Epithelial cell of proximal tubule (primary cell): Measurements from ENCODE around the gene PCCA. TPM values are rescaled to one million over a fixed set of nuclear protein-coding genes. Genes with fewer than 3 reads are reported as not detected.

Experiments used
- DNase-seq: peaks from one replicate; pipeline ENCODE4 v3.0.0-alpha.2; 2011; ENCODE audit warnings: low read depth
- H3K4me3 ChIP-seq: 2 replicates; pipeline ENCODE4 v1.5.1; 2011; ENCODE audit warnings: low read depth, mild to moderate bottlenecking, low read length
- total RNA-seq: library from RNA; depleted of rRNA; stranded (reverse); fragments of >200 nt; gene quantifications from 2 replicates; pipeline ENCODE4 v1.2.3, GENCODE V29; 2015
- TF ChIP-seq, protein P1 (sequence below): conservative IDR thresholded peaks from 2 replicates; pipeline ENCODE4 v1.5.1; 2012; ENCODE audit warnings: low read depth, mild to moderate bottlenecking, low read length

PCCA gene
- total RNA-seq, 1 donor from 2014 or later: 17.8 TPM

DNA sequence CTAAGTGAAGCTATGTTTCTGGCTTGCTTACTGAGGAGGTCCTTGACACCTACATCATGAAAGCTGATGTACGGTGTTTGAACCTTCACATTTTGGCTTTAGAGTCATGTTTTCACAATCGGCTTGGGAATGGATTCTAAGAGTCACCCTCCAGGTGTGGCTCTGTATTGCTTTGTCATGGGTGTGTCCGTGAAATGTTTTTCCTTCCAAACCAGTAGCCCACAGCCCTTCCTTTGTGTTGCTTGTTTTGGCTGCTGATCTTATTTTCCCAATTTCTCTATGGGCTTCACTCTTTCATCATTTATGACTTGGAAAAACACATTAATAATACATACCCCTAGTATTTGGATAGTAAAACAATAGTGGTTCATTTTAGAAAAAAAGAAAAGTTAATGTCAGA, 259.1 kb downstream of the PCCA start:
- DNase-seq: no peak
- TF ChIP-seq, protein P1, sequence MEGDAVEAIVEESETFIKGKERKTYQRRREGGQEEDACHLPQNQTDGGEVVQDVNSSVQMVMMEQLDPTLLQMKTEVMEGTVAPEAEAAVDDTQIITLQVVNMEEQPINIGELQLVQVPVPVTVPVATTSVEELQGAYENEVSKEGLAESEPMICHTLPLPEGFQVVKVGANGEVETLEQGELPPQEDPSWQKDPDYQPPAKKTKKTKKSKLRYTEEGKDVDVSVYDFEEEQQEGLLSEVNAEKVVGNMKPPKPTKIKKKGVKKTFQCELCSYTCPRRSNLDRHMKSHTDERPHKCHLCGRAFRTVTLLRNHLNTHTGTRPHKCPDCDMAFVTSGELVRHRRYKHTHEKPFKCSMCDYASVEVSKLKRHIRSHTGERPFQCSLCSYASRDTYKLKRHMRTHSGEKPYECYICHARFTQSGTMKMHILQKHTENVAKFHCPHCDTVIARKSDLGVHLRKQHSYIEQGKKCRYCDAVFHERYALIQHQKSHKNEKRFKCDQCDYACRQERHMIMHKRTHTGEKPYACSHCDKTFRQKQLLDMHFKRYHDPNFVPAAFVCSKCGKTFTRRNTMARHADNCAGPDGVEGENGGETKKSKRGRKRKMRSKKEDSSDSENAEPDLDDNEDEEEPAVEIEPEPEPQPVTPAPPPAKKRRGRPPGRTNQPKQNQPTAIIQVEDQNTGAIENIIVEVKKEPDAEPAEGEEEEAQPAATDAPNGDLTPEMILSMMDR: no peak
- H3K4me3 ChIP-seq: no peak overlapping the region

DNA sequence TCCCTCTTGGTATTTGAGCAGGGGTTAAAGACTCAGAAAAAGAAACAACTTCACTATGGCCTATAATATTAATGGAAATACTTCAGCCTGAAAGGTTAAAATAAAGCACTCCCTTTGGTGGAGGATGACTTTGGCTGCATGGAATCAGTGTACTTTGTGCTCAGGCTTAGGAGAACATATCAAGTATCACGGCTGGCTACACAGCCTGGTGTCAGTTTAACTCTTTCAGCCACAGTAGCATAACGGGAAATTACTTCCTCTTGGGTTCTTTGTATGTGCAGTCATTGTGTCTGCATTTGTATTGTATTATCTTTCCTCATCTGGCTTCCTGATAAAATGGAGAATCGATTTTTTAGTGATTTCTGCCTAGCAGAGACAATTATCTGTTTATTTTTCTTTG, 260.7 kb downstream of the PCCA start:
- no peak for DNase-seq
- TF ChIP-seq, protein P1: no peak
- no peak overlapping the region for H3K4me3 ChIP-seq

DNA sequence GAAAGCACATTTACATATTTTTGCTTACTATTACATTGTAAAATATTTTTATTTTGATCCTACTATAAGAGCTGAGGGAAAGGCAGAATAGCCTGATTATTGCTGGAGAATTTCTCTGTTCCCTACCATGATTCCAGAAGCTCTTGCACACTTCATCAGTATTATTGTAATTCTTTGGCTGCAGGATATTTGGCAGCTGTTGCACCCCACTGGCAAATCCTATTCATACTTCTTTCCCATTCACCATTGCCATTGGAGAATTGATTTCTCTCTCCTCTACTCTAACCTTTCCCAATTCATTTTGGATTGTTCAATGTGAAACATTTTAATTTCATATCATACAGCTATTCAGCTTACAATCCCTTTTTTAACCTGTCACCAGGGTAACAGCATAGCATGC, 261.7 kb downstream of the PCCA start:
- no peak overlapping the region for H3K4me3 ChIP-seq
- TF ChIP-seq, protein P1: no peak
- no peak for DNase-seq

DNA sequence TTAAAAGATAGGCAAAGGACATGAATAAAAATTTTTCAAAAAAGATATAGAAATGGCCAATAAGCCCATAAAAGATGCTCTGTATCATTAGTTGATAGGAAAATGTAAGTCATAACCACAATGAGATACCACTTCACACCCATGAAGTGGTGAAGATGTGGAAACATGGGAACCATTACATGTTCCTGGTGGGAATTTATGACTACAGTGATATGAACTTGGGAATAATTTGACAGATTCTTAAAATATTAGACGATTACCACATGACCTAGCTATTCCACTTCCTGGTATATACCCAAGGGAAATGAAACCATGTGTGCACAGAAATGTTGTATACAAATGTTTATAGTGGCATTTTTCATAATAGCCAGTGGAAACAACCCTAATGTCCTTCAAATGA, 267.5 kb downstream of the PCCA start:
- TF ChIP-seq, protein P1: no peak
- H3K4me3 ChIP-seq: no peak overlapping the region
- DNase-seq: no peak

DNA sequence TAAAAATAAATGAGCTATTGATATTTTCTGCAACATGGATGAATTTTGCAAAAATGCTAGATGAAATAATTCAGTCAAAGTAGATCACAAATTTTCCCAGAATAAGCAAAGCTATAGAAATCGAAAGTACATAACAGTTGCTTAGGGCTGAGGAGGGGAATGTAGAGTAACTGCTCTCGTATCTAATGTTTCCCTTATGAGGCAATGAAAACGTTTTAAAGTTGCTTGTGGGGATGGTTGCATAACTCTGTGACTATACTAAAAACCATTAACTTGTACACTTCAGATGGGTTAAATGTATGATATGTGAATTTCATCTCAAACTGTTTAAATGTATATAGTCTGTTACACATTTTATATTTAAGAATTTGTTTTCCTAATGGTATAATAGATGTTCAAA, 268.0 kb downstream of the PCCA start:
- TF ChIP-seq, protein P1: no peak
- H3K4me3 ChIP-seq: no peak overlapping the region
- no peak for DNase-seq

DNA sequence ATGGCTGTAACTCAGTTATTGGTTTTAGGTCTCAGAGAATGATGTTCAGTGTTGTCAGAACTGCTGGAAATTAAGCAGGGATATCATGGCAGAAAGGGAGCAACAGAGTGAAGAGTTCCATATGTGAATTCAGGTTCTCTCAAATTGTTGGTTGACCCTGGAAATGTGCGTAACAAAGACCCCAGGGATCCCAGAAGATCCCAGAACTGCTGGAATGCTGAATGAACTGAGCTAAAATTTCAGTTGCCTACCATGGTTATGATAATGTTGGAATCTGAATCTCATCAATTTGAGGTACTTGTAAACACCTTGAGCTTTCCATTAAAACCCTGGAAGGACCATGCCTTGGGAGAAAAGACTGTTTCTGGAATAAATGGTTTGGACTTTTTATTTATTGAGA, 268.9 kb downstream of the PCCA start:
- DNase-seq: no peak
- TF ChIP-seq, protein P1: no peak
- H3K4me3 ChIP-seq: no peak overlapping the region

DNA sequence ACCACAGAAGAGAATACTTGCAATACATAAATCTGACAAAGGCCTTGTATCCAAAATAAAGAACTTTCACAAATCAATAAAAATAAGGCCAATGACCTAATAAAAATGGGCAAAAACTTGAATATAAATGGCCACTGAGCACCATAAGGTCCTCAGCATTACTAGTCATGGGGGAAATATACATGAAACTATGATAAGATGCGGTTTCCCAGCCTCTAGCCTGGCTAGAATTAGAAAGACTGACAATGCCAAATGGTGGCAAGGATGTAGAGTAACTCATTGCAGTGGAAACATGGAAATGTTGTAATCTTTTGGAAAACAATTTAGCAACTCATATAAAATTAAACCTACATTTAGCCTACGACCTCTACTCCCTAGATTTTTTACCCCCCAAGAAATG, 272.6 kb downstream of the PCCA start:
- TF ChIP-seq, protein P1: no peak
- DNase-seq: no peak
- no peak overlapping the region for H3K4me3 ChIP-seq
